Measurements from ENCODE around the gene HAVCR1.
A peak's percentile ranks its signal among the peaks of the same experiment; 100 is the strongest.
"Not testable (repeated sequence)": the region's sequence is repeated elsewhere in the genome, so short reads cannot be mapped to it uniquely, and the experiment has no call there.

HAVCR1 gene

GRCh38 chr5:157059093-157059539, at the start of gene HAVCR1:
TSS of gene HAVCR1 (minus strand) at chr5:157059116. CDS start at chr5:157057943, 1,173 bp downstream.
- peak; percentile 55 for DNase-seq (ENCODE audit: low spot score)

GRCh38 chr5:157107508-157107907, 48.6 kb upstream of the HAVCR1 start:
- no peak for DNase-seq (ENCODE audit: low spot score)

GRCh38 chr5:157106630-157107461, 47.9 kb upstream of the HAVCR1 start:
- DNase-seq (ENCODE audit: low spot score), result no peak

GRCh38 chr5:157100140-157100679, 41.3 kb upstream of the HAVCR1 start:
- no peak for DNase-seq (ENCODE audit: low spot score)

- DNase-seq (ENCODE audit: low spot score), result no peak
These were observed 29.6 kb upstream of the HAVCR1 start for GRCh38 chr5:157088342-157088990.

- no peak for DNase-seq (ENCODE audit: low spot score)
These were observed 27.9 kb upstream of the HAVCR1 start for GRCh38 chr5:157086751-157087359.

- DNase-seq (ENCODE audit: low spot score), result no peak
These were observed 27.0 kb upstream of the HAVCR1 start for GRCh38 chr5:157085930-157086329.

GRCh38 chr5:157080286-157080685, 21.4 kb upstream of the HAVCR1 start:
- no peak for DNase-seq (ENCODE audit: low spot score)

- no peak for DNase-seq (ENCODE audit: low spot score)
These were observed 17.6 kb upstream of the HAVCR1 start for GRCh38 chr5:157076558-157076957.

GRCh38 chr5:157072508-157072907, 13.6 kb upstream of the HAVCR1 start:
- no peak for DNase-seq (ENCODE audit: low spot score)

- DNase-seq (ENCODE audit: low spot score), result no peak
These were observed 11.0 kb upstream of the HAVCR1 start for GRCh38 chr5:157069949-157070348.

- no peak for DNase-seq (ENCODE audit: low spot score)
These were observed 9.9 kb upstream of the HAVCR1 start for GRCh38 chr5:157068785-157069184.

GRCh38 chr5:157068339-157068738, 9.4 kb upstream of the HAVCR1 start:
- DNase-seq (ENCODE audit: low spot score), result no peak

GRCh38 chr5:157067005-157067404, 8.1 kb upstream of the HAVCR1 start:
- DNase-seq (ENCODE audit: low spot score), result no peak

- DNase-seq (ENCODE audit: low spot score), result no peak
These were observed 7.2 kb upstream of the HAVCR1 start for GRCh38 chr5:157066080-157066479.

- DNase-seq (ENCODE audit: low spot score), result no peak
These were observed 5.0 kb upstream of the HAVCR1 start for GRCh38 chr5:157063776-157064430.

- no peak for DNase-seq (ENCODE audit: low spot score)
These were observed 975 bp upstream of the HAVCR1 start for GRCh38 chr5:157059891-157060290.

- no peak for DNase-seq (ENCODE audit: low spot score)
These were observed 1.2 kb downstream of the HAVCR1 start for GRCh38 chr5:157057459-157058370.

- DNase-seq (ENCODE audit: low spot score), result not testable (repeated sequence)
These were observed 2.1 kb downstream of the HAVCR1 start for GRCh38 chr5:157056848-157057247.

GRCh38 chr5:157051604-157052245, 7.2 kb downstream of the HAVCR1 start:
- no peak for DNase-seq (ENCODE audit: low spot score)

GRCh38 chr5:157050050-157050449, 8.9 kb downstream of the HAVCR1 start:
- DNase-seq (ENCODE audit: low spot score), result no peak
